Stimulated activated CD8-positive, alpha-beta memory T cell treated with anti-CD3 and anti-CD28 coated beads, Interleukin-4, amount 100 ng/mL, for 1 hour (primary cell): ENCODE data around the gene DLG2.
"Not testable (repeated sequence)": the region's sequence is repeated elsewhere in the genome, so short reads cannot be mapped to it uniquely, and the experiment has no call there.

ENCODE experiments used
- DNase-seq, 2 donors: peaks; one replicate each; pipeline ENCODE4 v3.0.0-alpha.2; 2020; ENCODE audit warnings: low read depth in 2 of 2, low spot score in 1 of 2

Gene DLG2

GRCh38 chr11:84313830-84314359, 1313.2 kb downstream of the DLG2 start:
- no peak for DNase-seq

- no peak for DNase-seq
These were observed 1316.9 kb downstream of the DLG2 start for GRCh38 chr11:84310268-84310667.

GRCh38 chr11:84308491-84308890, 1318.7 kb downstream of the DLG2 start:
- not testable (repeated sequence) for DNase-seq

- no peak for DNase-seq
These were observed 1327.1 kb downstream of the DLG2 start for GRCh38 chr11:84300092-84300491.

- DNase-seq, result no peak
These were observed 1329.6 kb downstream of the DLG2 start for GRCh38 chr11:84297570-84297969.

GRCh38 chr11:84295815-84296214, 1331.3 kb downstream of the DLG2 start:
- no peak for DNase-seq

- no peak for DNase-seq
These were observed 1334.2 kb downstream of the DLG2 start for GRCh38 chr11:84292955-84293354.

- DNase-seq, result no peak
These were observed 1335.1 kb downstream of the DLG2 start for GRCh38 chr11:84292006-84292405.

GRCh38 chr11:84290647-84291046, 1336.5 kb downstream of the DLG2 start:
- no peak for DNase-seq

GRCh38 chr11:84289381-84289906, 1337.7 kb downstream of the DLG2 start:
- no peak for DNase-seq

GRCh38 chr11:84273541-84273940, 1353.6 kb downstream of the DLG2 start:
- DNase-seq, result no peak

GRCh38 chr11:84270466-84270865, 1356.7 kb downstream of the DLG2 start:
- DNase-seq, result no peak

- DNase-seq, result no peak
These were observed 1363.1 kb downstream of the DLG2 start for GRCh38 chr11:84264066-84264465.

GRCh38 chr11:84261707-84262106, 1365.4 kb downstream of the DLG2 start:
- DNase-seq, result no peak

- no peak for DNase-seq
These were observed 1366.3 kb downstream of the DLG2 start for GRCh38 chr11:84260862-84261261.

- DNase-seq, result no peak
These were observed 1370.5 kb downstream of the DLG2 start for GRCh38 chr11:84256618-84257017.

GRCh38 chr11:84255483-84255882, 1371.7 kb downstream of the DLG2 start:
- no peak for DNase-seq

GRCh38 chr11:84250834-84251613, 1376.1 kb downstream of the DLG2 start:
- DNase-seq, result no peak

GRCh38 chr11:84249344-84250135, 1377.6 kb downstream of the DLG2 start:
- no peak for DNase-seq

GRCh38 chr11:84247926-84248325, 1379.2 kb downstream of the DLG2 start:
- DNase-seq, result no peak

GRCh38 chr11:84247129-84247528, 1380.0 kb downstream of the DLG2 start:
- no peak for DNase-seq
